GM15510 (cell line): Measurements from ENCODE around the gene MYOCD.

Experiments
- POLR2A ChIP-seq: IDR thresholded peaks from 3 replicates; pipeline ENCODE4 v1.6.1; 2011; ENCODE audit warnings: borderline replicate concordance; ENCODE audit not compliant: insufficient read length; ENCODE audit errors: extremely low read depth

MYOCD gene

GRCh38 chr17:12632785-12633184 is 32.9 kb upstream of the MYOCD start:
- no peak for TF ChIP-seq POLR2A

- TF ChIP-seq POLR2A: no peak
These were observed 30.8 kb upstream of the MYOCD start for GRCh38 chr17:12634789-12635414.

GRCh38 chr17:12637015-12637414 is 28.7 kb upstream of the MYOCD start:
- TF ChIP-seq POLR2A: no peak

DNA sequence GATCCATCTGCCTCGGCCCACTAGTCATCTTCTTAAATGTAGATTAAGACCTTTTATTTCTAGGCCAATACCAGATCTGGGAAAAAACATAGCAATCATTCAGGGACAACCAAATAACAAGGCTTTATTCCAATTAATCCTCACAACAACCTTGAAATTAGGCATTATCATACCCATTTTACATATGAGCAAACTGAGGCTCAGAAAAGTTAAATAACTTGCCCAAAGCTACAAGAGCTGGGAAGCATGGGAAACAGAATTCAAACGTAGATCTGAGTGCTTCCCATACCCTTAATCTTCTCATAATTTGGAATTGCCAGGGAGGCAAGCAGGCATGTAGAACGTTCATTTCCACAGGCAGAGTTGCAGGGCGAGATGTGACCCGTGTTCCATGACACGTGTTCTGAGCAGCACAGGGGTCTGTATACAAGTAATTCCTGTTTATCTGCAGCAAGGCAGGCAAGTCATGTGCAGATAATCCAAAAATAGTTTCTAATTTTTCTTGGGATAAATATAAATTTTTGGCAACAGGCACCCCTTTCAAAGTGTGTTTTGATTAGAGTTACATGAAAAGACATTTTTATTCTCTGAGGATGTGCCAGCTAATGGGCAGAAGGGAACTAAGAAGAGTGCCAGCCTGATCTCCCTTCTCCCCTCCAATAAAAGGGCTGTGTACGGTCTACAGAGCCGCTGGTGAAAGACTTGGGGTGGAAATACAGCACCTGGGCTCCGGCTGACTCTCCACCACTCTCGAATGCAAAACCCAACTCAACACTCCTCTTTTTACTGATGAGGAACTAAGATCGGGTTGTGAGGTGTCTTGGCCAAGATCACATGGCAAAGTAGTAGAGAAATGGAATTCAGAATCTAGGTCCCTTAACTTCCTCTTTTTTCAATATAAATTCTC is 27.7 kb upstream of the MYOCD start:
- no peak for TF ChIP-seq POLR2A

GRCh38 chr17:12640364-12640763 is 25.3 kb upstream of the MYOCD start:
- no peak for TF ChIP-seq POLR2A

DNA sequence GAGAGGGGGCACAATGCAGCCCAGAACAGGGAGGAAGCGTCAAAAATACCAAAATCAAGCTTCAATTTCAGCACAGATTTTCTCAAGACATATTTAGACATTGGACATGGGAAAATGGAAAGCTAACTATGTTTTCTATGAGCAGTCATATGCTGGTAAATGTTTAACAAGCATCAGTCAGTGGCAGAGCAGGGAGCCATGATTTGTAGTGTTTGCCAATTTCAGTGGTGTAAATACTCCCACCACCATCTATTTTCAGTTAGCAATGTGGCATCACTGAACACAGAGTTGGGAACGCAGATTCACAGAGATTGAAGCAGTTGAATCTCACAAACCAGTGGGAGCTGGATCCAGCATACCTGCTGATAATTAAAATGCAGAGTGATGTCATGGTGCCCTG is 24.6 kb upstream of the MYOCD start:
- TF ChIP-seq POLR2A: no peak

GRCh38 chr17:12642034-12642433 is 23.7 kb upstream of the MYOCD start:
- TF ChIP-seq POLR2A: no peak

DNA sequence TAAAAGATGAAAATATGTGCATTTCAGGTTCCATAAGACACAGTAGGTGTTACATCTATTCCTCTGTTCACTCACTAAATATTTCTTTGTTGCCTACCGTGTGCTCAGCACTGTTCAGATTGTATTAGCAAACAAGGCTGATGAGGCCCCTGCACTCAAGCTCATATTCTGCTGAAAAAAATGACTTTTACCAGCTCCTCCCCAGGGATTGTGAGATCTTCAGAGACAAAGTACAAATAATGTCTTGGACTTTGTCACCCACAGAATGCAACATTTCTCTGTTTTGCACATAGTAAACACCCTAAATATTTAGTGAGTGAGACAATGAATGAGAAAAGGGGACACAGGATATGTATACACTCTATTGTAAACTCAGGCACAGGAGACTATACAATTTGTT is 21.9 kb upstream of the MYOCD start:
- TF ChIP-seq POLR2A: no peak

GRCh38 chr17:12644623-12645022 is 21.1 kb upstream of the MYOCD start:
- TF ChIP-seq POLR2A: no peak

DNA sequence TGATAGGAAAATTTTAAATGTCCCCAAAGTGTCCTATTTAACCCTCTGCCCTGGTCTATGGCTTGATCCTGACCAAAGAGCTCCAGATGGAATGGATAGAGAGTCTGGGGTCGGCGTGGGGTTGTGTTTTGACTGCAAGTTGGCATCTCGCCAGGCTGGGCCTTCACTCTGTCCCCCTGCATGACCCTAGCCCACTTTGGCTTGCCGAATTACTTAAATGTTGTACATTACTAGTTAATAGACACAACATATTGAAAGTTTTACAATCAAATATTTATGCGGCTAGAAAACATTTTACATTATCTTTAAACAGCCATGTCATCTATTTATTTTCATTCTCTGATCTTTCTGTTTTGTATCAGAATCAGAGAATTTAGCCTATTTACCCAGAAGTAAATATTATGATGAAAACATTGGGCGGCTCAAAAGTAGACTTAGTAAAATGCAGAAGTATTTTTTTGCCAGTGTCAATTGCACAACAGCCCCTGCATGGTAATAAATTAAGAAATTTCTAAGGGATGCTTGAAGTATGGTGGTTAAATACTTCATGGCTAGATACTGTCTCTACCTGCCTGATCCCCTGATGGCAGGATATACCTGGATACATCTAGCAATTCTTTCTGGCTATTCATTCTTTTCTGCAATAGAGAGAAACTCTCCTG is 18.8 kb upstream of the MYOCD start:
- TF ChIP-seq POLR2A: no peak

DNA sequence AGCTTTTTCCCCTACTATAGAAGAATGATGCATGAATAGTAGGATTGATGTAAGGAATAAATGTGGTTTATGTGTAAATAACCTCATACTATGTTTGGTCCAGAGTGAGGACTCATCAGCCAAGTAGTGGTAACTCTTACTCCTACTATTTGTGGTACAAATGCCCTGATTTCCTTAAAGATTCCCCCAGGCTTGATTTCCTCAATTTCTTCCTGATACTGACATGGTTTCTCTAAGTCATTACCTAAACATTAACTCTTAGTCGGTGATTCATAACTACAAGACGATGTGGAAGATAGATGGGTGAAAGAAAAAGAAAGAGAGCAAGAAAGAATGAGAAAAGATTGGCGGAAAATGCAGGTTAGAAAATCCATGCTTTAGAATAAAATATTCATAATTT is 17.2 kb upstream of the MYOCD start:
- no peak for TF ChIP-seq POLR2A

GRCh38 chr17:12655936-12656335 is 9.8 kb upstream of the MYOCD start:
- TF ChIP-seq POLR2A: no peak

DNA sequence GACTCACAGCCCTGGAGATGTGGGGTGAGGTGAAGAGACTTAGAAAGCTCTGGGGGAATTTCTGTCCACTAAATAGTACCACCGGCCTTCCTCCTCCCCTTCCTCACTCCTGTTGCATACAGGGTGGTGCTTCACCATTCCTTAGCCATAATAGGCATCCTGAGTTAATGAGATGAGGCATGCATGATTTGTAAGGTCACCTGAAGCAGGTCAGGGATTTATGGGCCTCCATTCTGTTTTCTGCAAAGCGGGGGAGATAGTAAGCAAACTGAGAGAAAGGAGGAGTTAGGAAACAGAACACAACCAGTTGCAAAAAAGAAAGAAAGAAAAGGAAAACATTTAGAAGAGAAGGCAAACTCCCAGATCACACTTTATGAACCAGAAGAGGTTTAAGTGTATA is 9.3 kb upstream of the MYOCD start:
- TF ChIP-seq POLR2A: no peak

- no peak for TF ChIP-seq POLR2A
These were observed 6.2 kb upstream of the MYOCD start for GRCh38 chr17:12659500-12659899.

- TF ChIP-seq POLR2A: no peak
These were observed 1.4 kb upstream of the MYOCD start for GRCh38 chr17:12664252-12664651.
